ENCODE data around the gene EEF2K. TPM values are rescaled to one million over a fixed set of nuclear protein-coding genes. Genes with fewer than 3 reads are reported as not detected.
"Not testable (repeated sequence)": the region's sequence is repeated elsewhere in the genome, so short reads cannot be mapped to it uniquely, and the experiment has no call there.

Gene EEF2K
- total RNA-seq, 1 experiment from 2014 or later = 17.5 TPM

DNA sequence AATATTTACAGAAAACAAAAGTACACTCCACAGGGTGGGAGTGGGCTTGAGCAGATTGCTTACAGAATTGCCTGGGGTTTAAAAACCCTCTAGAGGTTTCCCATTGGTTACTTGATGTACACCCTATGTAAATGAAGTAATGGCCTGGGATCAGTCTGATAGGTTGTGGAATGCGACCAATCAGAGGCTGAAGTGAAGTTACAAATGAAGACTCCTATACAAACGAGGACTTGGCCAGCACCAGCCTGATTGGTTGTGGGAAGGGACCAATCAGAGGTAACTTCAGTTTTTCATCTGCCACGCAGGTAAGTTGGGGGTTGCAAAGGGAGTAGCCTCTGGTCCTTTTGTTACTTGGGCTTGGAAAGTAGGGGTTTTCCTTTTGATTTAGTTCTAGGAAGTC, 8.8 kb downstream of the EEF2K start:
- Histone ChIP-seq H3K27me3 (replicated peaks; ENCODE audit: control insufficient read depth, insufficient read depth, low read length) (no peaks in the 10 kb centered on the region), H3K36me3 (ENCODE audit: control insufficient read depth, insufficient read depth, low read length) (peaks cover 2% of the 10 kb centered on the region; the same call in 1 of the 2 replicates), H3K4me1 (no peaks in the 10 kb centered on the region), H3K4me3 (ENCODE audit: low read depth, low read length) (no peak overlapping the region), H3K9me3 (no peaks in the 10 kb centered on the region)
- ChIA-PET CTCF (no interaction called here), POLR2A (no interaction called here)
- H3K27me3 Mint-ChIP-seq (ENCODE audit: insufficient read depth, unreplicated experiment) = no peaks in the 10 kb centered on the region
- peaks cover 19% of the 10 kb centered on the region for H3K36me3 Mint-ChIP-seq (ENCODE audit: insufficient read depth, unreplicated experiment)
- no peak for DNase-seq
- H3K9me3 Mint-ChIP-seq (ENCODE audit: unreplicated experiment) = no peaks in the 10 kb centered on the region
- H3K4me3 Mint-ChIP-seq (ENCODE audit: unreplicated experiment) = no peak overlapping the region
- BruUV-seq (replicated peaks) = no TSS peak
- TF ChIP-seq, protein P1, sequence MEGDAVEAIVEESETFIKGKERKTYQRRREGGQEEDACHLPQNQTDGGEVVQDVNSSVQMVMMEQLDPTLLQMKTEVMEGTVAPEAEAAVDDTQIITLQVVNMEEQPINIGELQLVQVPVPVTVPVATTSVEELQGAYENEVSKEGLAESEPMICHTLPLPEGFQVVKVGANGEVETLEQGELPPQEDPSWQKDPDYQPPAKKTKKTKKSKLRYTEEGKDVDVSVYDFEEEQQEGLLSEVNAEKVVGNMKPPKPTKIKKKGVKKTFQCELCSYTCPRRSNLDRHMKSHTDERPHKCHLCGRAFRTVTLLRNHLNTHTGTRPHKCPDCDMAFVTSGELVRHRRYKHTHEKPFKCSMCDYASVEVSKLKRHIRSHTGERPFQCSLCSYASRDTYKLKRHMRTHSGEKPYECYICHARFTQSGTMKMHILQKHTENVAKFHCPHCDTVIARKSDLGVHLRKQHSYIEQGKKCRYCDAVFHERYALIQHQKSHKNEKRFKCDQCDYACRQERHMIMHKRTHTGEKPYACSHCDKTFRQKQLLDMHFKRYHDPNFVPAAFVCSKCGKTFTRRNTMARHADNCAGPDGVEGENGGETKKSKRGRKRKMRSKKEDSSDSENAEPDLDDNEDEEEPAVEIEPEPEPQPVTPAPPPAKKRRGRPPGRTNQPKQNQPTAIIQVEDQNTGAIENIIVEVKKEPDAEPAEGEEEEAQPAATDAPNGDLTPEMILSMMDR (IDR thresholded peaks at IDR 0.05; ENCODE audit: insufficient read depth in 1 of 2, low read depth in 1 of 2, low read length in 1 of 2, severe bottlenecking in 1 of 2, unreplicated experiment in 1 of 2) = no peak
- H3K4me1 Mint-ChIP-seq (ENCODE audit: low read depth, unreplicated experiment) = no peaks in the 10 kb centered on the region
- intact Hi-C loops (cut with micrococcal nuclease; ENCODE audit: unreplicated experiment) = no loop called here
- no peak overlapping the region for H3K27ac Mint-ChIP-seq (ENCODE audit: unreplicated experiment)

DNA sequence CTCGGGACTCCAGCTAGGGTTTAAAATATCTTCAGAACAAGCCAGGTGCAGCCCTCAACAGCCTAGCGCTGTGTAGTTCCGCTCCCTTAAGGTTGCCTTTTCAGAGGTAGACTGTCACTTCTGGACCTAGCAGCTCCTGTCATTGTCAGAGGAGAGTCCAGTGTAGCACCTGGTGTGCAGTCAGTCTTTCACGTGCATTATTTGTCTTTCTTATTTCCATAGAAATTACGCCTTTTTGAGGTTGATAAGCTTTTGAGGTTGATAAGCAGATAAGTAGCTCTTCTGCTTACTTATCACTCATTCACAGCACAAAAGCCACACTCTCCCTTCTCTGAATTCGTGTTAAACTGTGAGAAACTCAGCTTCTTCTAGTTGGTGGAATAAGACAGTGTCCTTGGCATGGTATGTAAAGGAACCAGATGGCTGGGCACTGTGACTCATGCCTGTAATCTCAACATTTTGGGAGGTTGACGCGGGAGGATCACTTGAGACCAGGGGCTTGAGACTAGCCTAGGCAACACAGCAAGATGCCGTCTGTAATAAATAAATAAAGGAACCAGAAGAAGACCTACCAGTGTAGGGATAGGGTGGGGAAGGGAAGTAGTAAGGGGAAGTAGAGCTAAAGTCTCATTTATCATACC, 10.2 kb downstream of the EEF2K start:
- Mint-ChIP-seq H3K4me3 (ENCODE audit: unreplicated experiment) (no peak overlapping the region), H3K9me3 (ENCODE audit: unreplicated experiment) (no peaks in the 10 kb centered on the region), H3K27ac (ENCODE audit: unreplicated experiment) (no peak overlapping the region), H3K4me1 (ENCODE audit: low read depth, unreplicated experiment) (no peaks in the 10 kb centered on the region), H3K27me3 (ENCODE audit: insufficient read depth, unreplicated experiment) (no peaks in the 10 kb centered on the region), H3K36me3 (ENCODE audit: insufficient read depth, unreplicated experiment) (peaks cover 11% of the 10 kb centered on the region)
- Histone ChIP-seq H3K9me3 (no peaks in the 10 kb centered on the region), H3K4me1 (no peaks in the 10 kb centered on the region), H3K36me3 (ENCODE audit: control insufficient read depth, insufficient read depth, low read length) (no peaks in the 10 kb centered on the region), H3K4me3 (ENCODE audit: low read depth, low read length) (no peak overlapping the region), H3K27me3 (replicated peaks; ENCODE audit: control insufficient read depth, insufficient read depth, low read length) (no peaks in the 10 kb centered on the region)
- no TSS peak for BruUV-seq (replicated peaks)
- ChIA-PET POLR2A (no interaction called here), CTCF (interaction anchor here (0.6 kb wide), 1 partner anchor 118 kb away, joined by 3 read pairs; no protein-coding TSS in a partner anchor)
- no peak for DNase-seq
- intact Hi-C loops (cut with micrococcal nuclease; ENCODE audit: unreplicated experiment) = no loop called here
- TF ChIP-seq, protein P1 (IDR thresholded peaks at IDR 0.05; ENCODE audit: insufficient read depth in 1 of 2, low read depth in 1 of 2, low read length in 1 of 2, severe bottlenecking in 1 of 2, unreplicated experiment in 1 of 2) = no peak

DNA sequence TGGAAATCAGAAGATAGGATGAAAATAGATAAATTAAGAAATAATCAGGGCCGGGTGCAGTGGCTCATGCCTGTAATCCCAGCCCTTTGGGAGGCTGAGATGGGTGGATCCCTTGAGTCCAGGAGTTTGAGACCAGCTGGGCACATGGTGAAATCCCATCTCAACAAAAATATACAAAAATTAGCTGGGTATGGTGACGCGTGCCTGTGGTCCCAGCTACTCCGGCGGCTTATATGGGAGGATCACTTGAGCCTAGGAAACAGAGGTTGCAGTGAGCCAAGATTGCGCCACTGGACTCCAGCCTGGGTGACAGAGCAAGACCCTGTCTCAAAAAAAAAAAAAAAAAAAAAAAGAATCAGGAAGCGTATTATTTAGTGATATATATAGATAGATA, 10.8 kb downstream of the EEF2K start:
- POLR2A ChIA-PET; H3K36me3 Mint-ChIP-seq (ENCODE audit: insufficient read depth, unreplicated experiment): not testable (repeated sequence)
- CTCF ChIA-PET = interaction anchor here (0.6 kb wide), 1 partner anchor 118 kb away, joined by 3 read pairs; no protein-coding TSS in a partner anchor

More for the DNA sequence above, 10.8 kb downstream of the EEF2K start:
- H3K9me3 Mint-ChIP-seq (ENCODE audit: unreplicated experiment); H3K9me3 ChIP-seq; H3K4me3 Mint-ChIP-seq (ENCODE audit: unreplicated experiment); H3K36me3 ChIP-seq (ENCODE audit: control insufficient read depth, insufficient read depth, low read length); H3K27ac Mint-ChIP-seq (ENCODE audit: unreplicated experiment); H3K4me3 ChIP-seq (ENCODE audit: low read depth, low read length); H3K27me3 ChIP-seq (replicated peaks; ENCODE audit: control insufficient read depth, insufficient read depth, low read length); H3K27me3 Mint-ChIP-seq (ENCODE audit: insufficient read depth, unreplicated experiment); DNase-seq; H3K4me1 Mint-ChIP-seq (ENCODE audit: low read depth, unreplicated experiment); H3K4me1 ChIP-seq; intact Hi-C loops (cut with micrococcal nuclease; ENCODE audit: unreplicated experiment); BruUV-seq (replicated peaks): not testable (repeated sequence)

All from Caco-2 (cell line).